NCI-H2227 treated with DMSO at 0.1 percent for 48 hours (cell line): ENCODE results near the gene WSB2.
A peak's percentile ranks its signal among the peaks of the same experiment; 100 is the strongest.
"Not testable (repeated sequence)": the region's sequence is repeated elsewhere in the genome, so short reads cannot be mapped to it uniquely, and the experiment has no call there.

ENCODE experiments used
- DNase-seq: peaks from one replicate; lab custom pipeline; 2025; lab: John Stamatoyannopoulos, UW

WSB2 gene

GRCh38 chr12:118034429-118035189 lies 26.4 kb downstream of the WSB2 start:
- no peak for DNase-seq

- DNase-seq = no peak
Observed at GRCh38 chr12:118033902-118034301, 27.1 kb downstream of the WSB2 start.

DNA sequence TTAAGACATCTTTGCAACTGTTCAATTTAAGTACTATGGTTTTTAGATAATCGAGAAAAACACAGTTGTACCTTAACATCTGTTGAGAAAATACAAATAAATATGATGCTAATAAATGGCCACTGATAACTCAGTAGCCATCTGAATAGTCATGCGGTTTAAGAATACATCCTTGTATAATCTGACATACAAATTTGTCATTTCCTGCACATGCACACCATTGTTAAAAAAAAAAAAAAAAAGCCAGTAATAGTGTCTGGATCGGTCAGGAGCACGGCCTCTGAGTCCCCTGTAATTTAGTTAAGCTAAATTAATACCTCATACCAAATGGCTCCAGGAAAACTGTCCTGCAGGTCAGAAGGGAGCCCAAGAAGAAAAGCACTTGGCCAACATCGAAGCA lies 27.7 kb downstream of the WSB2 start:
- no peak for DNase-seq

DNA sequence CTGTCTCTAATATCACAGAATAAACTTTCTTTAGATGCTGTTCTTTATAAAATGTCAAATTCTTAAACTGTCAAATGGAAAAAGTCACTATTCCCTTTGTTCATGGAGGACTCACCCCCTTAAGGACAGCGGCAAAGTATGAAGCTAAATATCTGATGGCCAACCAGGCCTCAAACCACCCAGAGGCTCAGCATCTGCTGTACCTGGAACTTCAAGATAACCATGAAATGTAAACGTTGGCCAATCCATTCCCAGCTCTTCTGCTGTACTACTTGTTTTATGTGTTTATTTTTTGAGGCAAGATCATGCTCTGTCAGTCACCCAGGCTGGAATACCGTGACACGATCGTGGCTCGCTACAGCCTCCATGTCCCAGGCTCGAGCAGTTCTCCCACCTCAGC lies 28.8 kb downstream of the WSB2 start:
- DNase-seq = no peak

- DNase-seq = no peak
Observed at GRCh38 chr12:118029166-118029565, 31.8 kb downstream of the WSB2 start.

DNA sequence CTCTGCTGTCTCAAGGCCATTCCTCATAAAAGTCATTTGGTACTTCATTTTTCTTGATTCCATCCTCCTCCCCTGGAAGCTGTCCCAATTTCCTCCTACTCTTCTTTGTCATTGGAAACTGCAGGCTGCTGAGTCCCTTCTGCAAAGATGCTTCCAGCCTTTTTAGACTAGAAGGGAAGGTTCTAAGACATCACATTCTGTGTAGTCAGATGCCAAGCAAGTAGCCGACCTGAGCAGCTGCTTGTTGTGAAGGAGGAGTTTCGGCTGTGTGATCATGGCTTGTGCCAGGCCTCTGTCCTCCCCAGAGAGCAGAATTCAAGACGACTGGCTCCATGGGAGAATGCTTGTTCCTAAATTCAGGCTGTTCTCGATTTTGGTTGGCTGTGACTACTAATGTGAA lies 35.8 kb downstream of the WSB2 start:
- no peak for DNase-seq

GRCh38 chr12:118023301-118023860 lies 37.6 kb downstream of the WSB2 start:
- no peak for DNase-seq

DNA sequence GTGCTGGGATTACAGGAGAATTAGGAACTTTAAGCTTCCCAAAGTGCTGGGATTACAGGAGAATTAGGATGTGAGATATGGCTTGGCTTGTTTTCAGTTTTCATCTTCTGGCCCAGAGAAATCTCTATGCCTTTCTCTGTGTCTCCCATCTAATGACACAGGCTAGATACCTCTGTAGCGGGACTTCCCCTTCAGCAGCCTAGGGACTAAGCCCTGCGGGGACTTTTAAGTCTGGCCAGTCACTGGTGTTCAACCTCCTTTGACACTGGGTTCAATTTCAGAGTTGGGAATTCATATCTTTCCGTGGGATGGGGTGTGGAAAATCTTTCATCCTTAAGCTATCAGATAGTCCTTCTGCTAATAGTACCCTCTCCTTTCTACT lies 38.3 kb downstream of the WSB2 start:
- DNase-seq = no peak

GRCh38 chr12:118022097-118022727 lies 38.8 kb downstream of the WSB2 start:
- not testable (repeated sequence) for DNase-seq

GRCh38 chr12:118020036-118020435 lies 40.9 kb downstream of the WSB2 start:
- DNase-seq = no peak

GRCh38 chr12:118017926-118018325 lies 43.1 kb downstream of the WSB2 start:
- no peak for DNase-seq

DNA sequence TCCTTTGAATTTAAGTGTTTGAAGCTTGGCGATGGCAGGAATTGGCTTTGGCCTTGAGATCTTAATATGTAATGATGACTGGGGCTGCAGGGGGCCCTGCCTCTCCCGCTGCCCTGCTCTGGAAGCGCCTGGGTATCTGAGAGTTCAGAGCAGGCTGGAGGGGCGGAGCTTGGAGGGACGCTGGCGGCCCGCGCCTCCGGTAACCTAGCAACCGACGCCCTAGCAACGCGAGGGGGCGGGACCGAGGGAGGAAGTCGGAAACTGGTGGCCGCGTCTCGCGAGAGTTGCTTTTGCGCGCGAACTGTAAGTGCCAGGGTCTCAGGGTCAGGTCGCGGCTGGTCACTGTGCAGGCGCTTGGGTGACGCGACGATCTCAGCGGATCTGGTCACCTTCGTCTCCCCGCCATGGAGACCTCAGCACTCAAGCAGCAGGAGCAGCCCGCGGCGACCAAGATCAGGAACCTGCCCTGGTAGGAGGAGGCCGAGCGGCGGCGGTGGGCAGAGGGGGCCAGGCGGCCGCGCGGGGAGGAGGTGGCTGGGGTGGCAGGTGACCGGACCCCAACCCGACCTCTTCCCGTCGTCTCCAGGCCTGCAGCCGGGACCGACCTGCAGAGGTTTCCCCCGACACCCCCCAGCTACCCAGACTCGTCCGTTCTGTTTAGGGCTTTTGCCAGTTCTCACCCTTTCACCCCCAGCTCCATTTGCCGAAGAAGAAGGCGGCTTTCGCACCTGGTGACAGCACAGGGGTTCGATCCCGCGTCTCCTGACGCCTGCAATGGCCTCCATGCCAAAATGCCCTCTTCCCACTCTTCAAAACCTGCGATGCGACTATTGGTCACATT lies 44.3 kb downstream of the WSB2 start, which contains the start of gene RFC5:
RFC5 (plus strand) TSS at position 280 of the 841 bp plus-strand sequence; CDS start at position 405, 125 bp downstream.
- DNase-seq = peak; percentile 96

DNA sequence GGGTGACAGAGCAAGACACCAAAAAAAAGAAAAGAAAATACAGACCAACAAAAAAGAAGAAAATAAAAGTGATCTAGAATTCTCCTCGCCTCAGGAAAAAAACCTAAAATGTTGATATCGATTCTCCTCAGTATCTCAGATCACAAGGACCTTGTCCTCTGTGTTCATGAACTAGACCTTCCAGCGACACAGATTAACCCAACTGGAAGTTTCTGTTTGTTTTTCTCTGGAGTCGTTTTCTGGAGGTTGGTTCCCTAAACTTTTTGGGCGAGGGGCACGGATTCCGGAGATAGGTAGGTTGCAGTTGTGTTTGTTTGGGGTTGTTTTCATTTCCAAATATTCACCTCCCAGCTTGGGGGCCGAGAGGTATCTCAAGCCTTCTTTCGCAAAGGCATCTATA lies 45.0 kb downstream of the WSB2 start:
- DNase-seq = peak; percentile 46

DNA sequence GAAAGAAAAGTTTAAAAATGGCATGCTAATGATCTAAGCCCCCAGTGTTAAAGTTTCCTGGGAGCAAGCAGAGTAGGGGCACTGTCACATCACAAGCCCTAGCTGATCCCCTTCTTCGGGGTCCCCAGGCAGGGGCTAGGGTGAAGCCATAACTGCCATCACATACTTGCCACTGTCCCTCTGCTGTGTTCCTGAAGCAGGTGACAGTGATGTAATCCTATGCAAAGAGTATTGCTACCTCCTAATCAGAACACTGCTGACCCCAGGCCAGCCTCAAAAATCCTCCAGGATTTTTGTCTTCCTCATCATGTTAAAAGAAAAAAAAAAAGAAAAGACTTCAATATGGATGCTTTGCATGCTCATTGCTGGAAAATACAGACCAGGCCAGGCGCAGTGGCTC lies 45.7 kb downstream of the WSB2 start:
- DNase-seq = no peak

DNA sequence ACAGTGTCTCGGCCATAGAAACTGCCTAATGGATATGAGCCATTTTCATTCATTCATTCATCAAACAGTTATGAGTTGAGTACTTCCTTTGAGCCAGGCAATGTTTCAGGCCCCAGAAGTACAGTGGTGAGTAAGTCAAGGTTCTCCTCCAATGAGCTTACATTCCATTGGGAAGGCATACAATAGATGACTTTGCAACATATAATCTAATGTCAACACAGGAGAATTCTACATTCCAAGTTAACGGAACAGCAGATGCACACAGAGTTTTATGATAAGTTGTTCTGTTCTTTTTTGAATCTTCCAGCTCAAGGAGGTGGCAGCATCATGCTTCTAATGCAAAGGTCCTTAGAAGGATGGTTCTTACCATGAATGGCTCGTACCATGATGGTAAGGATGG lies 47.7 kb downstream of the WSB2 start:
- DNase-seq = no peak

DNA sequence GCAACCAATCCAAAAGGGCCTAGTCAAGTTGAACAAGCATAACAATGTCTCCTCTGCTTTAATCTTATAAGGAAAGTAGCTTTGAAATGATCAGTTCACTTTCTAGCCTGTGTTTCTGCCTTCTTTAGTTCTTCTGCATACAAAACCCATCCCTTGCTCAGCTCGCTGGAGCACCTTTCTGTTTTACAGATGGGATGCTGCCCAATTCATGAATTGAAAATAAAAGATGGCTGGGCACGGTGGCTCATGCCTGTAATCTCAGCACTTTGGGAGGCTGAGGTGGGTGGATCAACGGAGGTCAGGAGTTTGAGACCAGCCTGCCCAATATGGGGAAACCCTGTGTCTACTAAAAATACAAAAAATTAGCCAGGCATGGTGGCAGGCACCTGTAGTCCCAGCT lies 49.0 kb downstream of the WSB2 start:
- DNase-seq = no peak

DNA sequence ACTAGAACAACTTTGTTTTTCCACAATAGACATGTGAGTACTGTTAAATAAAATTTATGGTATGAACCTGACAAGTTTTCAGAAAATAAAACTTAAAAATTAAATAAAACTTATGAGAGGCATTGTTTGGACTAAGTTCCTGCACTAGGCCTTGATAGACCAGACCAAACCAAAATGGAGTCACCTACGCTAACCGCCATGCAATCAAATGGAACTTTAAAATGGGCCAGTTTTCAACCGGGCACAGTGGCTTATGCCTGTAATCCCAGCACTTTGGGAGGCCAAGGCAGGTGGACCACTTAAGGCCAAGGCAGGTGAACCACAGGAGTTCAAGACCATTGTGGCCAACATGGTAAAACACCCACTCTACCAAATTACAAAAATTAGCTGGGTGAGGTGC lies 49.6 kb downstream of the WSB2 start:
- no peak for DNase-seq

DNA sequence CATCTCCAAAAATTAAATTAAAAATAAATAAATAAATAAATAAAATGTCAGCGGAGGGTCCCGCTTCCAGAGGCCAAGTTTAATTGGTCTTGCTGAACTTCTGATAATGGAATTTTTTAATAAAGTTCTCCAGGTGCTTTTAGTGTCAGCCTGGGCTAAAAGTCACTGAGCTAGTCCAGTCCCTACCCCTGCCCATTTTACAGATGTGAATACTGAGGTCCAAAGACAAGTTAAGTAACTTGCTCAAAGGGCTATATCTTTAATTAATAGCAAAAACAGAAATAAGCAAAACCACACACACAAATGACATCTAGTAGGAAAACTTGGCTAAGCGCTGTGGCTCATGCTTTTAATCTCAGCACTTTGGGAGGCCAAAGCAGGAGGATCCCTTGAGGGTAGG lies 50.1 kb downstream of the WSB2 start:
- DNase-seq = no peak

DNA sequence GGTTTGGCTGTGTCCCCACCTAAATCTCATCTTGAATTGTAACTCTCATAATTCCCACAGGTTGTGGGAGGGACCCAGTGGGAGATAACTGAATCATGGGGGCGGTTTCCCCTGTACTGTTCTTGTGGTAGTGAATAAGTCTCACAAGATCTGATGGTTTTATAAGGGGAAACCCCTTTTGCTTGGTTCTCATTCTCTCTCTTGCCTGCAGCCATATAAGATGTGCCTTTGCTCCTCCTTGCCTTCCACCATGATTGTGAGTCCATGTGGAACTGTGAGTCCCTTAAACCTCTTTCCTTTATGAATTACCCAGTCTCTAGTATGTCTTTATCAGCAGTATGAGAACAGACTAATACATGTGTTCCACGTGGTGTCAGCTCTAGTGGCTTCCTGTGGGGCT lies 61.2 kb downstream of the WSB2 start:
- DNase-seq = not testable (repeated sequence)

- no peak for DNase-seq
Observed at GRCh38 chr12:117998719-117999118, 62.3 kb downstream of the WSB2 start.

- DNase-seq = no peak
Observed at GRCh38 chr12:117994551-117995438, 66.2 kb downstream of the WSB2 start.
